SU-DHL-6 (cell line): Measurements from ENCODE around the gene LTBP4.
A peak's percentile ranks its signal among the peaks of the same experiment; 100 is the strongest.

Source experiments
- H2AFZ ChIP-seq: fragments of 200-600 bp; sonication (generic); 2 replicates; pipeline ENCODE4 v1.6.1; 2014; ENCODE audit warnings: low read depth, mild to moderate bottlenecking, moderate library complexity, mixed read lengths, antibody characterized with exemption, low read length; ENCODE audit not compliant: severe bottlenecking
- H3F3A ChIP-seq: fragments of 200-600 bp; shearing (Covaris generic); 2 replicates; pipeline ENCODE4 v1.6.0; 2016; ENCODE audit warnings: antibody characterized with exemption, mild to moderate bottlenecking; ENCODE audit not compliant: insufficient read depth
- H3K27ac ChIP-seq: fragments of 200-600 bp; sonication (generic); 2 replicates; pipeline ENCODE4 v1.5.1; 2016; ENCODE audit warnings: low read depth, mild to moderate bottlenecking, low read length, moderate library complexity, mixed read lengths
- H3K27me3 ChIP-seq: fragments of 200-600 bp; sonication (generic), shearing (Covaris generic); 2 replicates; pipeline ENCODE4 v1.6.0; 2014; ENCODE audit warnings: mild to moderate bottlenecking, low read length
- H3K36me3 ChIP-seq: fragments of 200-600 bp; sonication (generic); 2 replicates; pipeline ENCODE4 v1.6.1; 2014; ENCODE audit warnings: mild to moderate bottlenecking, low read length, mixed read lengths
- H3K4me2 ChIP-seq: fragments of 300-600, 200-600 bp; shearing (Covaris generic), sonication (generic); 2 replicates; pipeline ENCODE4 v1.6.0; 2014; ENCODE audit warnings: low read length, low read depth, mild to moderate bottlenecking; ENCODE audit not compliant: poor library complexity, severe bottlenecking
- H3K4me3 ChIP-seq: fragments of 200-600 bp; sonication (generic); 2 replicates; pipeline ENCODE4 v1.5.1; 2014; ENCODE audit warnings: antibody characterized with exemption, low read length, mild to moderate bottlenecking, mixed read lengths; ENCODE audit not compliant: insufficient read depth, poor library complexity, severe bottlenecking
- H3K79me2 ChIP-seq: fragments of 200-600 bp; sonication (generic); 2 replicates; pipeline ENCODE4 v1.6.1; 2014; ENCODE audit warnings: mild to moderate bottlenecking, low read length, moderate library complexity; ENCODE audit not compliant: insufficient read depth
- H3K9ac ChIP-seq: fragments of 200-600 bp; sonication (generic); 2 replicates; pipeline ENCODE4 v1.7.0; 2014; ENCODE audit warnings: mild to moderate bottlenecking, low read length
- H3K9me2 ChIP-seq: fragments of 200-600 bp; sonication (generic); replicated peaks from 2 replicates; pipeline ENCODE4 v1.6.1; 2014; ENCODE audit warnings: low read length; ENCODE audit not compliant: insufficient read depth
- H3K9me3 ChIP-seq: fragments of 200-600 bp; sonication (generic); 2 replicates; pipeline ENCODE4 v1.6.1; 2014; ENCODE audit warnings: low read length, mixed read lengths; ENCODE audit not compliant: insufficient read depth
- H4K20me1 ChIP-seq: fragments of 200-600 bp; sonication (generic); 2 replicates; pipeline ENCODE4 v1.6.1; 2014; ENCODE audit warnings: low read depth, mild to moderate bottlenecking, antibody characterized with exemption, low read length, moderate library complexity, mixed read lengths
- EZH2phosphoT487 ChIP-seq: fragments of 200-600 bp; sonication (generic), shearing (Covaris generic); conservative IDR thresholded peaks from 2 replicates; pipeline ENCODE4 v1.6.1; 2018; ENCODE audit warnings: mild to moderate bottlenecking, antibody characterized with exemption, low read length, moderate library complexity, mixed read lengths
- TF ChIP-seq, protein P1 (sequence below): fragments of 200-600 bp; sonication (generic); IDR thresholded peaks from one replicate; pipeline ENCODE4 v1.5.1; 2017; ENCODE audit warnings: antibody characterized with exemption, mild to moderate bottlenecking, low read length, moderate library complexity; ENCODE audit not compliant: insufficient read depth, poor library complexity, severe bottlenecking

The LTBP4 gene

DNA sequence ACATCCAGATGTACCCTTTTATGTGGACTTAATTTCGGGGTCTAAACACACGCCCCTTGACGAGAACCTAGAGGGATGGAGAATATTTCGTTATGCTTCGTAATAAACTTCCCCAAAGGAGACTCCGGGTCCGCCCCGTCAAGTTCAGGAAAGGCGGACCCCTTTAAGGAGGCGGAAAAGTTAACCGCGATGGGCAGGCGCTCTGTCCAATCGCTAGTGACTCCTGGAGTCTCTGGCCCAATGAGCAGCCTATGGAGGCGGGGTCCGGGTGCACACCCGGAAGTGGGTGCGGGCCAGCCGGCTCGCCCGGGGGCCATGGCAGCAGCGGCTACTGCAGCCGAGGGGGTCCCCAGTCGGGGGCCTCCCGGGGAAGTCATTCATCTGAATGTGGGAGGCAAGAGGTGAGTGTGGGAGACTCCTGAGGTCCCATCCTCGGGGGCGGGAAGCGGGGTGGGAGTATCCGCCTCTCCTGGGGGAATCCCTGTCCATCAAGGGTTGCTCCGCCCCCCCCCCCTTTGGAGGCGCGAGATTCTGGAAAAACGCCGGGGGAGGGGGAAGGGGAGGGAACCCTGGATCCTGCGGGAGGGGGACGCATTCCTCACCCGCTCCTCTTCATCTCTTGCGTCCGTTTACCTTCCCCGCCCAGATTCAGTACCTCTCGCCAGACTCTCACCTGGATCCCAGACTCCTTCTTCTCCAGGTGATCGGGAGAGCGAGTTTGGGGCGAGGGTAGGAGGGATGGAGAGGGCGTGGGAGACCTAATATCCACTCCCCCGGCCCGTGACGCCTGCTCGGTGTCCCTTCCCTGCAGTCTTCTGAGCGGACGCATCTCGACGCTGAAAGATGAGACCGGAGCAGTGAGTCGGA lies 24.4 kb upstream of the LTBP4 start, which contains the start of gene SHKBP1:
Gene SHKBP1 (plus strand): TSS at position 289 of the 867 bp plus-strand sequence. CDS start 27 bp downstream, at position 316.
- Histone ChIP-seq H3K4me2 (peak within 1 kb of the TSS; percentile 76), H3F3A (peaks cover 5% of the 10 kb centered on the region; the same call in 1 of the 2 replicates), H3K9ac (peak within 1 kb of the TSS; percentile 73), H3K4me3 (peak within 1 kb of the TSS; percentile 86), H3K9me2 (no peaks in the 10 kb centered on the region), H3K27me3 (no peaks in the 10 kb centered on the region), H4K20me1 (no peaks in the 10 kb centered on the region), H2AFZ (peak within 1 kb of the TSS; percentile 96), H3K36me3 (no peaks in the 10 kb centered on the region), H3K27ac (peak within 1 kb of the TSS; percentile 57; the same call in 1 of the 2 replicates), H3K79me2 (peaks cover 9% of the 10 kb centered on the region; the same call in 1 of the 2 replicates), H3K9me3 (no peaks in the 10 kb centered on the region)
- TF ChIP-seq EZH2phosphoT487, result no peak
- TF ChIP-seq, protein P1, sequence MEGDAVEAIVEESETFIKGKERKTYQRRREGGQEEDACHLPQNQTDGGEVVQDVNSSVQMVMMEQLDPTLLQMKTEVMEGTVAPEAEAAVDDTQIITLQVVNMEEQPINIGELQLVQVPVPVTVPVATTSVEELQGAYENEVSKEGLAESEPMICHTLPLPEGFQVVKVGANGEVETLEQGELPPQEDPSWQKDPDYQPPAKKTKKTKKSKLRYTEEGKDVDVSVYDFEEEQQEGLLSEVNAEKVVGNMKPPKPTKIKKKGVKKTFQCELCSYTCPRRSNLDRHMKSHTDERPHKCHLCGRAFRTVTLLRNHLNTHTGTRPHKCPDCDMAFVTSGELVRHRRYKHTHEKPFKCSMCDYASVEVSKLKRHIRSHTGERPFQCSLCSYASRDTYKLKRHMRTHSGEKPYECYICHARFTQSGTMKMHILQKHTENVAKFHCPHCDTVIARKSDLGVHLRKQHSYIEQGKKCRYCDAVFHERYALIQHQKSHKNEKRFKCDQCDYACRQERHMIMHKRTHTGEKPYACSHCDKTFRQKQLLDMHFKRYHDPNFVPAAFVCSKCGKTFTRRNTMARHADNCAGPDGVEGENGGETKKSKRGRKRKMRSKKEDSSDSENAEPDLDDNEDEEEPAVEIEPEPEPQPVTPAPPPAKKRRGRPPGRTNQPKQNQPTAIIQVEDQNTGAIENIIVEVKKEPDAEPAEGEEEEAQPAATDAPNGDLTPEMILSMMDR, result no peak

- Histone ChIP-seq H3K27ac (no peak overlapping the region), H3F3A (peaks cover 5% of the 10 kb centered on the region; the same call in 1 of the 2 replicates), H3K4me3 (no peak overlapping the region), H3K9ac (no peak overlapping the region), H3K9me2 (no peaks in the 10 kb centered on the region), H3K9me3 (no peaks in the 10 kb centered on the region), H2AFZ (no peak overlapping the region), H3K79me2 (peaks cover 9% of the 10 kb centered on the region; the same call in 1 of the 2 replicates), H3K36me3 (no peaks in the 10 kb centered on the region), H3K4me2 (no peak overlapping the region), H3K27me3 (no peaks in the 10 kb centered on the region), H4K20me1 (no peaks in the 10 kb centered on the region)
- TF ChIP-seq EZH2phosphoT487, result no peak
- TF ChIP-seq, protein P1, result no peak
Observed at GRCh38 chr19:40578442-40578908, 22.7 kb upstream of the LTBP4 start.

DNA sequence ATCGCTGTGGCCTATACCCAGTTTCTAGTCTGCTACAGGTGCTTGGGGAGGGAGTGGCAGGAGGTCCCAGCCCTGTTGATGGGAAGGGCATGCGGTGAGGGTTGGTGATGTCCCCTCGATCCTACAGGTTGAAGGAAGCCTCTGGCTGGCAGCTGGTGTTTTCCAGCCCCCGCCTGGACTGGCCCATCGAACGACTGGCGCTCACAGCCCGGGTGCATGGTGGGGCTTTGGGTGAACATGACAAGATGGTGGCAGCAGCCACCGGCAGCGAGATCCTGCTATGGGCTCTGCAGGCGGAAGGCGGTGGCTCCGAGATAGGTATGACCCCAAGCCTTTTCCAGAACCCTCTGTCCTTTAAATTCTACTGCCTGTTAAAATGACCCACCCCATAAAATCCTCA lies 20.6 kb upstream of the LTBP4 start:
- H3K27me3 ChIP-seq, result no peaks in the 10 kb centered on the region
- no peak overlapping the region for H3K27ac ChIP-seq
- H3K4me2 ChIP-seq, result no peak overlapping the region
- no peak overlapping the region for H3K4me3 ChIP-seq
- peaks cover 9% of the 10 kb centered on the region; the same call in 1 of the 2 replicates for H3K79me2 ChIP-seq
- H4K20me1 ChIP-seq, result no peaks in the 10 kb centered on the region
- H3F3A ChIP-seq, result no peaks in the 10 kb centered on the region
- TF ChIP-seq, protein P1, result no peak
- no peak for TF ChIP-seq EZH2phosphoT487
- no peak overlapping the region for H3K9ac ChIP-seq
- H3K9me3 ChIP-seq, result no peaks in the 10 kb centered on the region
- H2AFZ ChIP-seq, result no peak overlapping the region
- no peaks in the 10 kb centered on the region for H3K9me2 ChIP-seq
- H3K36me3 ChIP-seq, result no peaks in the 10 kb centered on the region
